Osteoblast (primary cell): ENCODE results near the gene BRAF. TPM values are rescaled to one million over a fixed set of nuclear protein-coding genes. Genes with fewer than 3 reads are reported as not detected.

Source experiments
- DNase-seq: peaks from one replicate; pipeline ENCODE4 v3.0.0; 2011; ENCODE audit warnings: low spot score, mixed read lengths; ENCODE audit not compliant: insufficient read length; ENCODE audit errors: missing footprints
- H2AFZ ChIP-seq: 2 replicates; pipeline ENCODE4 v1.6.0; 2011; ENCODE audit warnings: mild to moderate bottlenecking, low read length
- H3K27ac ChIP-seq: 2 replicates; pipeline ENCODE4 v1.5.1; 2011; ENCODE audit warnings: mild to moderate bottlenecking, low read depth, low read length, moderate library complexity
- H3K27me3 ChIP-seq: 2 replicates; pipeline ENCODE4 v1.6.0; 2012; ENCODE audit warnings: mild to moderate bottlenecking, control low read depth, inconsistent platforms, low read length, moderate library complexity; ENCODE audit not compliant: insufficient read depth
- H3K36me3 ChIP-seq: 2 replicates; pipeline ENCODE4 v1.5.1; 2011; ENCODE audit warnings: mild to moderate bottlenecking, low read length, control low read depth, moderate library complexity; ENCODE audit not compliant: insufficient read depth
- H3K4me1 ChIP-seq: 2 replicates; pipeline ENCODE4 v1.5.1; 2011; ENCODE audit warnings: mild to moderate bottlenecking, low read length, control low read depth, moderate library complexity; ENCODE audit not compliant: insufficient read depth
- H3K4me2 ChIP-seq: 2 replicates; pipeline ENCODE4 v1.6.0; 2011; ENCODE audit warnings: mild to moderate bottlenecking, low read length; ENCODE audit not compliant: insufficient read depth
- H3K4me3 ChIP-seq: fragments of 200-600 bp; sonication (generic); 3 replicates; pipeline ENCODE4 v1.5.1; 2012; ENCODE audit warnings: mild to moderate bottlenecking, low read length, inconsistent platforms; ENCODE audit not compliant: insufficient read depth
- H3K79me2 ChIP-seq: 2 replicates; pipeline ENCODE4 v1.6.0; 2012; ENCODE audit warnings: mild to moderate bottlenecking, low read length, control low read depth, inconsistent platforms; ENCODE audit not compliant: insufficient read depth
- H3K9me3 ChIP-seq: 2 replicates; pipeline ENCODE4 v1.5.1; 2011; ENCODE audit warnings: low read depth, low read length, control low read depth
- H4K20me1 ChIP-seq: 2 replicates; pipeline ENCODE4 v1.6.0; 2012; ENCODE audit warnings: mild to moderate bottlenecking, low read length, control low read depth; ENCODE audit not compliant: insufficient read depth
- CTCF ChIP-seq: IDR thresholded peaks from 2 replicates; pipeline ENCODE4 v1.5.1; 2011; ENCODE audit warnings: mild to moderate bottlenecking, low read depth, low read length, moderate library complexity; ENCODE audit errors: extremely low read depth
- total RNA-seq: library from RNA; depleted of rRNA; stranded (reverse); fragments of >200 nt; gene quantifications from 2 replicates; pipeline ENCODE4 v1.2.3, GENCODE V29; 2012

The BRAF gene
- total RNA-seq, 1 donor, result 30.0 TPM

DNA sequence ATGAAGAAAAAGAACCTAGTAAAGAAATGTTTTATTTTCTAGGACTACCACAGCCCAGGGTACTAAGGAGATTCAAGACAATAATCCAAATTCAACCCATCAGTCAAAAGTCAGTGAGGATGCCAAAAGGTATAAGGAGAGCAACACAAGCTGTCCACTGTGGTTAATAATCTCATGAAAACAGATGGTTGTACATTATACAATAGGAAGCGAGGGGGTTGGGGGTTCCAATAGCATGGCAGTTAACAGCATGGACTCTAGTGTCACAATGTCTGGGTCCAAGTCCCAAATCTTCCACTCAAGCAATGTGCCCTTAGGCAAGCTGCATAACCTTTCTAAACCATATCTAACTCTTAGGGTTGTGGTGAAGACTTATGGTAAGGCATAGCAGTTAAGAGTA, 35.1 kb downstream of the BRAF start:
- TF ChIP-seq CTCF, result no peak
- H3K79me2 ChIP-seq, result peaks cover 93% of the 10 kb centered on the region

GRCh38 chr7:140889150-140889549, 35.6 kb downstream of the BRAF start:
- Histone ChIP-seq H2AFZ (no peak overlapping the region), H3K27me3 (no peaks in the 10 kb centered on the region), H3K4me3 (no peak overlapping the region), H3K27ac (no peak overlapping the region), H3K36me3 (no peaks in the 10 kb centered on the region), H3K9me3 (no peaks in the 10 kb centered on the region), H3K79me2 (peaks cover 92% of the 10 kb centered on the region), H3K4me1 (no peaks in the 10 kb centered on the region), H3K4me2 (no peak overlapping the region), H4K20me1 (peaks cover 57% of the 10 kb centered on the region)
- no peak for TF ChIP-seq CTCF
- DNase-seq, result no peak

More for the DNA sequence above, 35.1 kb downstream of the BRAF start:
- no peak overlapping the region for H3K4me2 ChIP-seq
- H3K9me3 ChIP-seq, result no peaks in the 10 kb centered on the region
- DNase-seq, result peak; percentile 8
- no peaks in the 10 kb centered on the region for H3K4me1 ChIP-seq
- no peaks in the 10 kb centered on the region for H3K27me3 ChIP-seq
- no peak overlapping the region for H3K4me3 ChIP-seq
- H4K20me1 ChIP-seq, result peaks cover 58% of the 10 kb centered on the region
- no peak overlapping the region for H3K27ac ChIP-seq
- no peak overlapping the region for H2AFZ ChIP-seq
- no peaks in the 10 kb centered on the region for H3K36me3 ChIP-seq

DNA sequence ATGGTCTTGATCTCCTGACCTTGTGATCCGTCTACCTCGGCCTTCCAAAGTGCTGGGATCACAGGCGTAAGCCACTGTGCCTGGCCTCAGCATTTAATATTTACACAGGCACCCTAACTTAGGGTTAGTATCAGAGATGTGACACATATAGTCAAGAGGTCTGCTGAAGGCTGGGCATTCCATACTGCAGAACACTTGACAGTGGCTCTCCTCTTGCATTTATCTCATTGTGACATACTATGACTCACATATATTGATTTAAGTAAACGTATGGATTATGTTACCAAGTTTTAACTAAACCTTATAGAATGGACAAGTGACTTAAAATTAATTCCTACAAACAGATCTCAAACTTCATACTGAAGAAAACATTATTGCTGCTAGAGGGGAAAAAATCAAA, 36.6 kb downstream of the BRAF start:
- Histone ChIP-seq H3K27me3 (no peaks in the 10 kb centered on the region), H3K36me3 (no peaks in the 10 kb centered on the region), H2AFZ (no peak overlapping the region), H3K27ac (no peak overlapping the region), H3K4me2 (no peak overlapping the region), H3K4me1 (no peaks in the 10 kb centered on the region), H3K4me3 (no peak overlapping the region), H4K20me1 (peaks cover 53% of the 10 kb centered on the region), H3K79me2 (peaks cover 92% of the 10 kb centered on the region), H3K9me3 (no peaks in the 10 kb centered on the region)
- no peak for TF ChIP-seq CTCF
- DNase-seq, result no peak

DNA sequence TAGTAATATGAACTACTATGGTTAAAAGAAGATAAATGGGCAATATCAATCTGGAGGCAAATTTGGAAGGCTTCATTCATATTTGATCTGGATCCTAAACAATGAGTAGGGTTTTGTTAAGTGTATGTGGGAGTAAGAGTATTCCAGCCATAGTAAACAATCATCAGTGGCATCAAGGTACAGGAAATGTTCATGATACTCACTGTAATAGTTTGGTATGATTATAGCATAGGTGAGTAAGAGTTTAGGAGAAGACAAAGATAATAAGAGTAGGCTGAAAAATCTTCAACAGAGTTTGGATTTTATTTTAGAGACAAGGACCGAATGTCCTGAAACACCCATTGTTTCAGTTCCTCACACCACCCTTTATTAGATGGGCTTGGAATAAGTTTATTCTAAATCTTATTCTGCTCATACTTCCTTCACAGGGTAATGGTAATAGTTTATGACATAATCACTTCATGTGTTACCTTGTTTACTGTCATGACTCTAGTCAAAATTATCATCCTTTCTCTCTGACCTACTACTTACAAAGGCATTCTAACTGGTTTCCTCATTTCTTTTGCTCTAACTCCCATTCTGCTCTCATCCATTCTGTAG, 38.9 kb downstream of the BRAF start:
- Histone ChIP-seq H3K4me1 (no peaks in the 10 kb centered on the region), H3K79me2 (peaks cover 85% of the 10 kb centered on the region), H3K27ac (no peak overlapping the region), H3K4me2 (no peak overlapping the region), H3K27me3 (no peaks in the 10 kb centered on the region), H3K36me3 (no peaks in the 10 kb centered on the region), H3K9me3 (no peaks in the 10 kb centered on the region), H3K4me3 (no peak overlapping the region), H2AFZ (no peak overlapping the region), H4K20me1 (peaks cover 52% of the 10 kb centered on the region)
- DNase-seq, result peak; percentile 29
- no peak for TF ChIP-seq CTCF
